GM21447 (cell line): Measurements from ENCODE around the gene NEUROD1.

Experiments
- ATAC-seq: cut with Tn5 transposase; IDR thresholded peaks from one replicate; pipeline ENCODE4 v1.9.1; 2021; ENCODE audit not compliant: unreplicated experiment

NEUROD1 gene

DNA sequence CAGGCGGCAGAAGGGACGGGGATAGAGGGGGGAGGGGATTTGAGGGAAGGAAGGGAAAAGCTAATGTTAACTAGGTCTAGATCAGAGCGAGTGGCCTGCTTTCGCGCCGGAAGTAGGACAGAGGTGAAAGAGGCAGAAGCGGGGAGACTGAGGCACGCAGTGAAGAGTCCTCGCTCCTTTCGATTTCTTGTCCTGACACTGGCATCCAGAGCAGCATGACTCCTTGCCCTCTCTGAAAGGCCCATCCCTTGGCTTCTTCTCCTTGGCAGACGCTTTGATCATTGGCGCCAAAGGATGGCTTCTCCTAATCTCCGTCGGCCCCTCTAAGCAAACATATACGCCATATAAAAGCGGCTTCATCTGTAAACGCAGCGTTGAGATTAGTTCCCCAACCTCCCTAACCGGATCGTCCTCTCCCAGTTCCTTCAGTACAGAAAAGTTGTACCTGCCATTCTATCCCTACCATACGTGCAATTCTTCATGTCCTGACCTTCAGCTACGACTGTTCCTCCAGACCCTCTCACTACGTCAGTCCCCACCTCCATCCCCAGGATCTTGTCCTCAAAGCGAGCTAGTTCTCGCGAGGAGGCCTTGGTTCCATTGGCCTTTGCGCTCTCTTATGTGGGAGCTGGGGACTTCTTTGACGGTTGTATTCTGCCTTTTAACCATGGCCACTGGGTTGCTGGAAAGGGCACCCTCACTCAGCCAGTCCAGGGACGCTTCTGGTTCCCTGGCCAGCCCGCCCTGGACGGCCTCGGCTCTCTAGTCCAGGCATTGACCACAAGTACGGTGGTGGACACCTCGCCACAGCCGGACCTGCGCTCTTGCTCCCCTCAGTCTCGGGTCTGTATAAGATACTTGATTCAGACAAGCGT is 857 bp upstream of the NEUROD1 start:
- no peak for ATAC-seq

DNA sequence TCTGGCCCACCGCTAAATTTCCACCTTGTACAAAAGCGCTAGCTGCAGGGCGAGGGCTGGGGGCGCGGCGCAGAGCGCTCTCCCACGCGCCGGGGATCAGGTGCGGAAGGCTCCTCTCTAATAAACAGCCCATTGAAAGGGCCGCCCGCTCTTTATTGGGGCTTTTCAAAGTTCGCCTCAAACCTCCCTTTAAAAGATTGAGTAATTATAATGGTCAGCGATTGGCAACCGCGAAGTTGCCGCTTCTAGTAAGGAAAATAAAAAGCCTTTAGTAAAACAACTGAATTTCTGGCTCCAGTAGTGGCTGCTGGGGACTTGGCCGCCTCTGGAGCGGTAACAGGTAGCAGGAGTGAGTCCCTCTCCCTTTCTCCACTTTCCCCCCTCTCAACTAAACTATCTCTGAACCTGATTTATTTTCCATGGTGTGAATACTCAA is 755 bp downstream of the NEUROD1 start:
- ATAC-seq = no peak

DNA sequence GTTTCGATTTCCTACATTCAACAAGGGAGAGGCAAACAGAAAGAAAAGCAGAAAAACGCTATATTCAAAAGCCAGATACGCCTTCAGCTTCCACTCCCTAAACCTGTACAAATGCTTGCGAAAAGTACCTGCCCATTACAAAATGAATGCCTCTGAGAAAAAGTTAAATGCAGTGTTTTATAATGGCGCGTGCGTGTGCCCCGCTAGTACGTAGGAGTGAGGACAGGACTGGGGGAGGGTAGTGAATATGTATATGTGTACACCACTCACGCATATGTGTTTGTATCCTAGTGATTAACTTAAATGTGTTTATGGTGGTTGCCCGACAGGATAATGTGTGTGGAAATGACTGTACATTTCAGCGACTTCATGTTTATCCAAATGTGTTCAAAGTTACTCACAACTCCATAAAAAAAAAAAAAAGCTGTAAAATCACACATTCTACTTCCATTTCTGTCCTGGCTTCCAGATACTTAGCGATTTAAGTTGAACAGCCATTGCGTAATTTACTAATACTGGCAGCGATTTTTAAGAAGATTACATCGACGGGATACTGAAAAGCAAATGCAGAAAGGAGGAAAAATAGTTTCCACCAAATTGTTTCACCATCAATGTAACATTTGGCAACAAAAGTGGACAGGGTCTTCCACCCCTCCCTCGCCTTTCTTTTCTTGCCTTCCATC is 1.3 kb downstream of the NEUROD1 start:
- no peak for ATAC-seq

DNA sequence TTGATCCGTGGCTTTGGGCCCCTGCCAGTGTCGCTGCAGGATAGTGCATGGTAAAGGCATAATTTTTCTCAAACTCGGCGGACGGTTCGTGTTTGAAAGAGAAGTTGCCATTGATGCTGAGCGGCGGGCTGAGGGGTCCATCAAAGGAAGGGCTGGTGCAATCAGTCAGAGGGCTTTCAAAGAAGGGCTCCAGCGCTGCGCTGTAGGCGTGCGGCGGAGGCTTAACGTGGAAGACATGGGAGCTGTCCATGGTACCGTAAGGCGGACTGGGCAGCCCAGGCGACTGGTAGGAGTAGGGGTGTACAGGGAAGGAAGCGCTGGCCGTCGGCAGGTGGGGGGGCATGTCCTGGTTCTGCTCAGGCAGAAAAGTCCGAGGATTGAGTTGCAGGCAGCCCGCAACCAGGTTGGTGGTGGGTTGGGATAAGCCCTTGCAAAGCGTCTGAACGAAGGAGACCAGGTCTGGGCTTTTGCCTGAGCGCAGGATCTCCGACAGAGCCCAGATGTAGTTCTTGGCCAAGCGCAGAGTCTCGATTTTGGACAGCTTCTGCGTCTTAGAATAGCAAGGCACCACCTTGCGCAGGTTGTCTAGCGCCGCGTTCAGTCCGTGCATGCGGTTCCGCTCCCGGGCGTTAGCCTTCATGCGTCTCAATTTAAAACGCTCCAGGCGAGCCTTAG is 2.3 kb downstream of the NEUROD1 start:
- no peak for ATAC-seq

DNA sequence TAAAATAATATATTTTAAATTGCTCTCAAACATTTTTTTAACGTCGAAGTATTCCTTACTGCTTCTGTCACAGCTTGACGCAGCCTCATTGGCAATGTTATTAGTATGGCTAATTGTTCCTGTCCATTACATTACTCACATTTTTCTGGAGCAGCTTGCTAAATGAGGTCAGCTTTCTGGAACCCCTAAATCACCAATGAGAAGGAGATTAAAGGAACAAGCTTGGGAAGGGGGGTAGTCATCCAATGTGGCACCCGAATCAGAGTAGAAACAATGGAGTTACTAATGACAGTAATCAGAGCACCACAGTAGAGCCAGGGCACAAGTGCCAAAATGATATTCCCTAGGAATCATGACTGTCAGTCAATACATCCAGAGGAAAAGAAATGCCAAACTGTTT is 5.1 kb downstream of the NEUROD1 start:
- ATAC-seq = no peak

DNA sequence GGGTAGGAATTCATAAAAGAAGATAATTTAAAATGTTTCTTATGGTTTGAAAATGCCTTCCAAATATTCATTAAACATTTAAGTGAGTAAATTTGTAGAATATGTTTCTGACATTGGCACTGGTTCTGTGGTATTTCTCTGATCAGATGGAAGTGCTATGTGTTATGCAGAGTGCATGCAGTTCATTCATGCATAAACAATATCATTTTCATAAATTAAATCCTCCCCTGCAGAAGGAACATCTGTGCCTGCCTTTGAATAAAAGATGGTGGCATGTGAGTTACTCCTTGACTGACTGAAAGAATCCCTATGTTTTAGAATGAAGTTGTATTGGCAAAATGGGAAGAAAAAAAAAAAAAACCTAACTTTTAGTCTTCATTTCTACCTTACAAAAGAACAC is 5.9 kb downstream of the NEUROD1 start:
- ATAC-seq = no peak

DNA sequence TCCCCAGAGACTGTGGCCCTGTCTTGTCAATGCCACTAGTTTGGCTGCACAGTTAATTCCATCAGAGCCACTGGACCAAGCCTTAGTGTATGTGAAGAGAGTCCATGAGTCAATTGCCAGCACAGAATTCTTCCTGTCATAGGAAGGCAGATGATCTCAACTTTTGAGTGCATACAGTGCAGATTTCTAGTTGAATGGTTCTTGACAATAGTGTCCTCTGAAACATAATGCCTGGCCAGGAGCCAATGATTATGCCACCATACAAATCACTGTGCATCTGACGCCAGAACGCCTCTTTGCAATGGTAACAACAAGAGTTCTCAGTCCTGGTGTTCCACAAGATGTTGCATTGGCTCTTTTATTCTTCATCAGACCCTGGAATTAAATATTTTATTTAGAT is 7.1 kb downstream of the NEUROD1 start:
- peak; percentile 18 for ATAC-seq

DNA sequence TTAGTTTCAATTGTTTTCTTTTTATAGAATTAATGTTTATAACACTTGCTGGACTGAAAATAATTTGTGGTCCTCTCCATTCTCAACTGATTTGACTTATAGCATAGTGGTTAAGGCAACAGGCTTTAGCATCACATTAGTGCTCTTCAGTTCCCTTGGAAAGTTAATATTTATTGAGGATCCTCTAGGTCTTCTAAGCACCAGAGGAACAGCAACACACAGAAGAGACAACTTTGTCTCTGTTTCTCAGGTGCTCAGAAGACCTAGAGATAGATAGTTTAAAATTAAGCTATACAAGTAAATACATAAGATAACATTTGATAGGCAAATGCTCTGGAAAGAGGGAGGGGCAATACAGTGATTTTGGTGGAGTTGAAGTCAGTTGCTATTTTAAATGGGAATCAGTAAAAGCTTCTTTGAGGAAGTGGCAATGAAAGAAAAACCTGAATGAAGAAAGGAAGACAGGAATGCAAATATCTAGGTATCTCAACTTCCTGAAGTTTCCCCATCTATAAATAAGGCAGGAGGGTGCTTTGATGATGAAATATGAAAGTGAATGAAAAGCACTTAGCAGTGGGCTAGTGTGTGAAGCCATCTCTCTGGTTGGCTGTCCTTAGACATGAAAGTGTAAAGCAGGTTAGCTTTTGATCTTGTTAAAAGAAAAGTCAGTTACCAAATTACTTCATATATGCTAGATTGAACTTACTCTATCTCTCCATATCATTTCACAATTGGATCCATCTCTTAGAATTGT is 7.9 kb downstream of the NEUROD1 start:
- peak; percentile 96 for ATAC-seq

DNA sequence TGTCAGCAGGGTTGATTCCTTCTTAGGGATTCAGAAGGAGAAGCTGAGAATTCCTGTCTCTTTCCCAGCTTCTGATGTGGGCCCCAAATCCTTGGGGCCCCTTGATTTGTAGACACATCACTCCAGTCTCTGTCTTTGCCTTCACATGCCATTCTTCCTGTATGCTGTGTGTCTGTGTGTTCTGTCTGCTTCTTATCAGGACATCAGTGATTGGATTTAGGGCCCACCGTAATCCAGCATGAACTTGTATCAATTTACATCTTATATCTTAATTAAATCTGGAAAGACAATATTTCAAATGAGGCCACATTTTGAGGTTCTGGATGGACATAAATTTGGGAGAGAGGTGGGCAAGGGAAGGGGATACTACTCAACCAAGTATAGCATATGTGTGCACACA is 9.7 kb downstream of the NEUROD1 start:
- no peak for ATAC-seq

DNA sequence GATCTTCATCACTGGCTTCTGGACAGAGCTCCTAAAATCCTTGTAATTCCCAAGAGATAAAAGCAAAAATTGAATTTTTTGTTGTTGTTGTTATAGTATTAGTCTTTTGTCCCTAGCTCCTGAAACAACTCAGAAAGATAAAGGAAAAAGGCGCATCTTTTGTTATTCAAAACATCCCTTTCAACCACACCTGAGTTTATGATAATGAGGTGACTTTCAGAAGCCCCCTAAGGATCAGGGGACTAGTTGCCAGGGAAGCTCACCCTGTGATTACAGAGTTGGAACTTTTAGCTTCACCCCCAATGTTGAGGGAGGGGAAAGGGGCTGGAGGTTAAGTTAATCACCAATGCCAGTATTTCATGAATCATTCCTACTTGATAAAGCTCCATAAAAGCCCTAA is 13.1 kb downstream of the NEUROD1 start:
- no peak for ATAC-seq

DNA sequence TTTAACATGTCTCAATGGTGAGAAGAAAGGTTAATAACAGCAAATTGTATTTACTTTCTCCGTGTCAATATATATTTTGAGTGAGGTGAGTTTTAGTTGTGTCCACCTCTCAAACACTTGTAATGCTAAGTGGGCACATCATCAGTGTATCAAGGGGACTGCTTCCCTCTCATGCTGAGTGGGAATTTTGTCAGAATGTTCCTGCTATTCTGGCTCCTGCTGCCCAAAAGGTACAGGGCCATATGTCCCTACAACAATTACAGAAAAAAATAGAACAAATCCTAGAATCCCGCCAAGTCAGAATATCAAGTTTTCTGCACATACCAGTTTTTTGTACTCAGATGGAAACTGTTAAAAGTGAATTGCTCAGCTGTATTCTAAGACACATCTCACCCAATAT is 18.0 kb downstream of the NEUROD1 start:
- ATAC-seq = no peak

DNA sequence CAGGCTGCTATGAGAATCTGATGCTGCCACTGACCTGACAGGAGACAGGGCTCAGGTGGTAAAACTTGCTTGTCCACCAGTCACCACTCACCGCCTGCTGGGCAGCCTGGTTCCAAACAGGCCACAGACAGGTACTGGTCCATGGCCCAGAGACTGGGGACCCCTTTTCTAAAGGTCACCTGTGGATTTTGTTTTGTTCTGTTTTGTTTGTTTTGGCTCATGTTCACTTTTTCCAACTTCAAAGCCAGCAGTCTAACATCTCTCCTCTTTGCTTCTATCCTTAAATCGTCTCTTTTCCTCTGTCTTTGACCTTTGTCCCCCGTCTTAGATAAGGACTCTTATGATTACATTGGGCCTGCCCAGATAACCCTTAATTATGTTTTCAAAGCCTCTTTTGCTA is 20.1 kb downstream of the NEUROD1 start:
- ATAC-seq = no peak

DNA sequence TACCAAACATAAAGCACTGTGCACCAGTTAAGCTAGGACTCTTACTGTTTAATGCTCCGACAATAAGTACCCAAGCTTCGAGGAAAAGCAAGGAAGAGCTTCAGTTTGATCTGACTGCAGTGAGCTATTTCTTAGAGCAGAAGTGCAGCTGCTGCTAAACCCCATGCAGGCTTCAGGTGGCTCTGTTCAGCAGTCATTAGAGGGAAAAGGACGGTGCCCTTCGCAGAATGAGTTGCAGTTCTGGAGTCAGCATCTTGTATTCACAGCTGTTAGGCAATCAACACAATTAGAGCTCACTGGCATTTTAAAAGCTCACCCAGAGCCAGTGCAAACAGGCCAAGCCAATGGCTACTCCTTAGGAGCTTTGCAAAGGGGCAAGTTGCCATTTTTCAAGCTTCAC is 21.9 kb downstream of the NEUROD1 start:
- no peak for ATAC-seq

DNA sequence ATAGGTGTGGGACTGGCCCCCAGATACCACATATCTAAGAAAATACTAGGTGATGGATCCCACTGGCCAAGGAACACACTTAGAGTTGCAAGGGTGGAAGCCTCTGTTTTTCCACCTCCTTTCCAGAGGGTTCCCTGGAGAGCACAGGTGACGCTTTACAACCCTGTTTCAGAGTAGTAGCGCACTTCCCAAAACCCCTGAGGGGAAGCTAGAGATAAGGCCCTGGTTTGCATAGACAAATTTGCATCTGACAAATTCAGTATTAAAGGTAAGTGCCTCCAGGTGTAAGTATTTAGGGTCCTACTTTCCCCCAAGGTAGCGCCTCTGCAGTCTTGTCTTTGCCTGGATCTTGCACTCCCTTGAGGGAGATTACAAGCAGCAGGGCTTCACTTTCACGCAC is 22.9 kb downstream of the NEUROD1 start:
- no peak for ATAC-seq

DNA sequence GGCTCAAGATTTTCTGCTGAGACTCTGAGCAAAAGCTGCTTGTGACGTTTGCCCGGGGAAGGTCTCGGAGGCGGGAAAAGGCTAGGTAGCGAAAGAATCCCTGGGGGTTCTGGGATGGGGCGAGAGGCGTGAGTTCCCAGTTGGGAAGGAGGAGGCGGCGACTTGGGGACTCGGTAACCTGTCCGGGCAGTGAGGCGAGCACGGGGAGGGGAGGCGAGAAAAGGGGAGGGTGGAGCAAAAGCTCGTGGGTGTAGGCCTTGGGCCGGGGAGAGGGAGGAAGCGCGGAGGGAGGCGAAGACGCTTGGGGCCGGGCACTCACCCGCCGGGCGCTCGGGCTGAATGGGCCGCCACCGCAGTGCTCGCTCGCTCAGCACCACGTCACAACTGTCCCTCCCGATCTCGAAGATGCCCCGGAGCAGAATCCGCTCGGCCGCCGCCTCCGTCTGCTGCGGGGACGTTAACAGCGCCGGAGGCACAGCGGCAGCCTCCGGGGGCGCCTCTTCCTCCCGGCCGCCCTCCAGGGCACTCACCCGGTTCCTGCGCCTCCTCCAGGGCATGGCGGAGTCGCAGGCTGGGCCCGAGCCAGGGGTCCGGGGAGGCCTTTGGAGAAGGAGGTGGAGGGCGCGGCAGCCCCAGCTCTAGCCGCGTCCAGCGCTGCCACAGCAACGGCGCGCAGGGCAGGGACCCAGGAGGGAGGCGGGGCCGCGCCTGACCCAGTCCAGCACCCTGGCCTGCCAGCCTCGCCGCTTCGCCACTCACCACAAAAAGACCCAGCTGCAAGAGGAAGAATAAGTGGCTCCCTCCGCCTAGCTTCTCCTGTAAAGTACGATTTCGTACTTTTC is 23.6 kb downstream of the NEUROD1 start, which contains the start of gene CERKL:
TSS of gene CERKL (minus strand) at position 656 of the 842 bp plus-strand sequence. CDS start at position 557, 99 bp downstream.
- peak; percentile 91 for ATAC-seq

DNA sequence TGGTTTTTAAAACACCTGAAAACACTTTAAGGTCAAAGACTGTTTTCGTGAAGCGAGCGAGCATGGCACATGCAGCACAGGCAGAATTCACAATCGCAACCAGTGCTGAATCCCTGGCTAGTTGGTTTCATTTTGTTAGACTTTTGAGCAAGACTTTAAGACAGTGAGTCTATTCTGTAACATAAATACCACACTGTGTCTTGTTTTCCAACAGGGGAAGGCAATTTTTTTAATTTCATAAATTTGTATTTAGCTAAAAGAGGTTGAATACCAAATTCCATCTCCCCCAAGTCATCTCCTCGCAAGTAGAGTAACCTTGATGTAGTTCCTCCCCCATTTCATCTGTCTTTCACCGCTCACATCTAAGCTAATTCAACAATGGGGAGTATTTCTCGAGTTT is 24.8 kb downstream of the NEUROD1 start:
- ATAC-seq = no peak

DNA sequence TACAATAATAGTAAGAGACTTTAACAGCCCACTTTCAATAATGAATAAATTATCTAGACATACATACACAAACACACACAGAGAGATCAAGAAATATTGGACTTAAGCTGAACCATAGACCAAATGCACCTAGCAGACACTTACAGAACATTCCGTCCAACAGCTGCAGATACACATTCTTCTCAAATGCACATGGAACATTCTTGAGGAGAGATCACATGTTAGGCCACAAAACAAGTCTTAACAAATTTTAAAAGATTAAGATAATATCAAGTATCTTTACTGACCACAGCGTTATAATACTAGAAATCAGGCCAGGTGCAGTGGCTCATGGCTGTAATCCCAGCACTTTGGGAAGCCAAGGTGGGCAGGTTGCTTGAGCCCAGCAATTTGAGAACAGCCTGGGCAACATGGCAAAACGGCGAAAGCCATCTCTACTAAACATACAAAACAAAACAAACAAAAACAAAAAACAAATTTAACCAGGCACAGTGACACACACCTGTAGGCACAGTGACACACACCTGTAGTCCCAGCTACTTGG is 30.8 kb downstream of the NEUROD1 start:
- no peak for ATAC-seq

DNA sequence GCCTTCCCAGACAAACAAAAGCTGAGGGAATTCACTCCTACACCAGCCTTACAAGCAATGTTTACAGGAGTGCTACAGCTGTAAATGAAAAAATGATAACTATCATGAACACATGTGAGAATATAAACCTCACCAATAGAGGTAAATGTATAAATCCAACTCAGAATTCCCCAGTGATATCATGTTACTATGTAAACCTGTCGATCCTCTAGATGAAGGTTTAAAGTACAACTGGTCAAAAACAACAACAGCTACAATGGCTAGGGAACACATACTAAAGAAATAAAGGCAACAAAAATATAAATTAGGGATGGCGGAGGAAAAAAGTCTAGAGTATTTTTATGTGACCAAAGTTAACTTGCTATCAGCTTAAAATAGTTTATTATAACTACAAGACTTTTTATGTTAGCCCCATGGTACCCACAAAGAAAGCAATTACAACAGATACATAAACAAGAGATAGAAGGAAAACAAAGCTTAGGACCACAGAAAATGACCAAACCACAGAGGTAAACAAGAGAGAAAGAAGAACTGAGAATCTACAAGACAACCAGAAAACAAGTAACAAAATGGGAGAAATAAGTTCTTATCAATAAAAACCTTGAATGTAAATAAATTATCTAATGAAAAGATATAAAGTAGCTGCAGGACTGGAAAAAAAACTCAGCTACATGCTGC is 31.7 kb downstream of the NEUROD1 start:
- no peak for ATAC-seq

DNA sequence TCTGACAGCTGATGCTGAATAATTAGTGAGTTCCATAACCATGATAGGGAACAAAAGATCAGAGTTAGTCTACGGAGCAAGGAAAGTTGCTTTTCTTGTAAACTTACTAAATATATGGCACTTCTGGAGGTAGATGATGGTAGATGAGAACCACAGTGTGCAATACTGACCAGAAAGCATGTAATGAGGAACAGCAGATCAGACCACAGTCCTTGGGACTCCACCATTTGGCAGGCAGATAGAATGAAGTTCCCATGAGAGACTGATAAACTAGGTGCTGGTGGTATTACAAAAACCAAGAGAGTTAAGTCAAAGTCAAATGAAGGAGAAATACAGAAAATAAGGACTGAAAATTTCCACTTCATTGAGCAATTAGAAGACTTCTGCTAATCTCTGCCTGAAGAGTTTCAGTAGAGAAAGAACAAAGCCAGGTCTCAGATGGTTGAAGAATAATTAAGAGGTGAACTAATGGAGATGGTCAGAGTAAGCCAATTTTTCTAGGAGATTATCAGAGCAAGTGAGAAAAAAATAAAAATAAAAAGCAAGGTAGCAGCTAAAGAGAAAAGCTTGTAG is 33.8 kb downstream of the NEUROD1 start:
- ATAC-seq = no peak
